ENCODE results near the gene TGFBR3. TPM values are rescaled to one million over a fixed set of nuclear protein-coding genes. Genes with fewer than 3 reads are reported as not detected.

Gene TGFBR3
- total RNA-seq, 1 donor from 2014 or later: 37.9 TPM

- intact Hi-C loops (cut with DNase I): no loop called here
- no peak for ATAC-seq (ENCODE audit: poor library complexity)
These were observed 254.1 kb downstream of the TGFBR3 start for GRCh38 chr1:91631718-91632330.

GRCh38 chr1:91630803-91631202, 255.1 kb downstream of the TGFBR3 start:
- intact Hi-C loops (cut with DNase I): no loop called here
- ATAC-seq (ENCODE audit: poor library complexity): no peak

More at GRCh38 chr1:91631718-91632330, 254.1 kb downstream of the TGFBR3 start:
- no peak for DNase-seq

More at GRCh38 chr1:91630803-91631202, 255.1 kb downstream of the TGFBR3 start:
- DNase-seq: no peak

Other genes with a start within 250 kb of the TGFBR3 start
- gene BRDT, start 63.2 kb upstream of the TGFBR3 start, total RNA-seq: not detected
- not detected for gene EPHX4, start 143.8 kb upstream of the TGFBR3 start, total RNA-seq
- not detected for gene SETSIP, start 189.3 kb upstream of the TGFBR3 start, total RNA-seq
- 5.9 TPM for gene BTBD8, start 194.2 kb upstream of the TGFBR3 start, total RNA-seq

Data from Right ventricle myocardium superior (tissue), 1 donor.